Activated CD8-positive, alpha-beta memory T cell treated with anti-CD3 and anti-CD28 coated beads, Interleukin-2, amount 50 U/mL, for 1 hour (primary cell): ENCODE data around the gene SEPTIN8.

ENCODE experiments used
- DNase-seq: peaks from one replicate; pipeline ENCODE4 v3.0.0-alpha.2; 2020; ENCODE audit errors: extremely low read depth

The SEPTIN8 gene

GRCh38 chr5:132765311-132766019 is 11.6 kb downstream of the SEPTIN8 start:
- no peak for DNase-seq

GRCh38 chr5:132764671-132765238 is 12.3 kb downstream of the SEPTIN8 start:
- no peak for DNase-seq

- DNase-seq: no peak
Observed at GRCh38 chr5:132764051-132764450, 13.0 kb downstream of the SEPTIN8 start.

GRCh38 chr5:132763181-132764036 is 13.6 kb downstream of the SEPTIN8 start:
- DNase-seq: no peak

- DNase-seq: no peak
Observed at GRCh38 chr5:132762246-132763000, 14.6 kb downstream of the SEPTIN8 start.

GRCh38 chr5:132761321-132762240 is 15.5 kb downstream of the SEPTIN8 start:
- DNase-seq: no peak

GRCh38 chr5:132760601-132761317 is 16.3 kb downstream of the SEPTIN8 start:
- DNase-seq: no peak

GRCh38 chr5:132760049-132760420 is 17.0 kb downstream of the SEPTIN8 start:
- DNase-seq: no peak

GRCh38 chr5:132759114-132760048 is 17.7 kb downstream of the SEPTIN8 start:
- DNase-seq: no peak

GRCh38 chr5:132758451-132758850 is 18.6 kb downstream of the SEPTIN8 start:
- no peak for DNase-seq

- no peak for DNase-seq
Observed at GRCh38 chr5:132756542-132756941, 20.5 kb downstream of the SEPTIN8 start.

GRCh38 chr5:132754947-132755346 is 22.1 kb downstream of the SEPTIN8 start:
- DNase-seq: no peak

- DNase-seq: no peak
Observed at GRCh38 chr5:132754111-132754510, 22.9 kb downstream of the SEPTIN8 start.

GRCh38 chr5:132753135-132753987 is 23.7 kb downstream of the SEPTIN8 start:
- DNase-seq: no peak

- DNase-seq: no peak
Observed at GRCh38 chr5:132752581-132753125, 24.4 kb downstream of the SEPTIN8 start.

GRCh38 chr5:132751971-132752580 is 25.0 kb downstream of the SEPTIN8 start:
- no peak for DNase-seq

GRCh38 chr5:132751444-132751843 is 25.6 kb downstream of the SEPTIN8 start:
- DNase-seq: no peak
